Measurements from ENCODE around the gene HPCAL1. TPM values are rescaled to one million over a fixed set of nuclear protein-coding genes. Genes with fewer than 3 reads are reported as not detected.

Gene HPCAL1
- total and polyA plus RNA-seq, 2 of the 4 experiments (the other 2 are of a cell fraction): 8.2 to 33.7 TPM

DNA sequence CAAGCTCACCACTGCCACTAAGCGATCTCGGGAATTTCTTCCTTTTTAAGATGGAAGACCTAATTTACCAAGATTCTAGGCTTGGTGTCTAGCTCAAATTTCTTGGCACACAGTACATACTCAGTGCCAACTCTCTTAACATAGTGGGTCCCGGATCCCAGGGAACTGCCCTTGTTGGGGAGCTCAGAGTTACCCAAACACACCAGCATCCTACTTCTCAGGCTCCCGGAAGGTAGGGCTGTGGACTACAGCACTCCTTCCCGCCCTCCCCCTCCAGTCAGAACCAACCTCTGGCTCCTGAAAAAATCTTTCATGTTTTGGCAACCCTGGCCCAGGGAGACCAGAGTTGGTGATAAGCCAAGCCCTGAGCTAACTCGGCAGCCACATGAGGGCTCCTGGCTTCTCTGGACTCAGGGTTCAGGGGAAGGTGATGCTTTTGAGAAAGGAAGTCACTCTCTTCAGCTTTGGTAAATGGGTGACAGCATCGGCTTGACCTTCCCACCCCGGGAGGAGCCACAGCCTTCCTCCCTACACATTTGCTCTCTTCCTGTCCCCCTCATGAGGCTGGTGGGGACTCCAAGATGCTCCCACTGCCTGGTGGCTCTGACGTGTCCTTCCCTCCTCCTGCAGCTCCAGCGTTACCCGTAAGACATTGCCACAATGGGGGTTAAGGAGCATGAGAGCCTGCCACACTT, 136.6 kb downstream of the HPCAL1 start:
- 0 out of 2 replicates have a peak, but pooled peaks have one; percentile 7 for TF ChIP-seq CHD1 (IDR thresholded peaks at IDR 0.05; ENCODE audit: low read depth, low read length)
- TF ChIP-seq RCOR1 (IDR thresholded peaks at IDR 0.05; ENCODE audit: insufficient replicate concordance, low read length): no peak

More for the DNA sequence above, 136.6 kb downstream of the HPCAL1 start:
- dilution Hi-C loops (cut with HindIII; ENCODE audit: low sequenced_read_pairs, unreplicated experiment): no loop called here
- Histone ChIP-seq H3K79me1 (ENCODE audit: low read depth in 1 of 2, low read length in 2 of 2) (peaks cover 9 to 10% of the 10 kb centered on the region in 2 experiments; a peak in 2 of 4 replicates), H3K9ac (ENCODE audit: low read depth, low read length) (no peak overlapping the region), H3K36me3 (ENCODE audit: control insufficient read depth, insufficient read depth, low read length) (peaks cover 31% of the 10 kb centered on the region), H3K23ac (ENCODE audit: low read depth, low read length) (no peak overlapping the region), H4K5ac (ENCODE audit: low read depth, low read length) (no peak overlapping the region), H2AFZ (replicated peaks; ENCODE audit: low read length, poor library complexity) (no peak overlapping the region), H2AK9ac (replicated peaks; ENCODE audit: low read depth, low read length, poor library complexity) (no peak overlapping the region), H3K14ac (replicated peaks; ENCODE audit: low read depth, low read length) (no peak overlapping the region), H4K20me1 (ENCODE audit: insufficient read depth, low read length) (peaks cover 6% of the 10 kb centered on the region; the same call in 1 of the 2 replicates), H3K4me3 (ENCODE audit: insufficient read depth, low read depth, low read length) (no peak overlapping the region), H2BK20ac (ENCODE audit: low read depth, low read length) (no peak overlapping the region), H3K9me1 (ENCODE audit: insufficient read depth, low read length) (no peaks in the 10 kb centered on the region), H3K56ac (ENCODE audit: extremely low read depth, insufficient read depth, low read length) (no peak overlapping the region), H3K4me1 (ENCODE audit: control insufficient read depth, insufficient read depth, low read length) (no peaks in the 10 kb centered on the region), H2BK15ac (ENCODE audit: low read depth, low read length) (no peak overlapping the region), H2BK5ac (ENCODE audit: low read depth, low read length, poor library complexity, severe bottlenecking) (no peak overlapping the region), H3K18ac (ENCODE audit: low read depth, low read length) (no peak overlapping the region), H3K4ac (ENCODE audit: low read depth, low read length) (no peak overlapping the region), H2AK5ac (ENCODE audit: low read depth, low read length) (no peak overlapping the region), H3K27me3 (ENCODE audit: control insufficient read depth, insufficient read depth, low read length) (no peaks in the 10 kb centered on the region), H2BK120ac (ENCODE audit: low read depth, low read length) (no peak overlapping the region), H3K27ac (ENCODE audit: insufficient read depth, low read length) (no peak overlapping the region), H4K91ac (ENCODE audit: insufficient read depth, low read depth, low read length) (no peak overlapping the region), H3K9me3 (ENCODE audit: control insufficient read depth, insufficient read depth, low read length) (no peaks in the 10 kb centered on the region), H3K4me2 (ENCODE audit: low read depth, low read length) (no peak overlapping the region), H4K8ac (ENCODE audit: low read depth in 2 of 2, low read length in 2 of 2) (no peak overlapping the region)
- in situ Hi-C loops (cut with MboI; ENCODE audit: low sequenced_read_pairs): no loop called here
- CTCF ChIA-PET: interaction anchor here (0.6 to 0.7 kb wide), 2 partner anchors 21 to 367 kb away, joined by 3 to 7 read pairs; no protein-coding TSS in a partner anchor
- DNase-seq: no peak
- BruUV-seq (replicated peaks): no TSS peak
- POLR2A ChIA-PET (ENCODE audit: unreplicated experiment): interaction anchor here (0.6 kb wide), 1 partner anchor 559 kb away, joined by 6 read pairs; no protein-coding TSS in a partner anchor
- no peak for ATAC-seq (ENCODE audit: low read depth)
- 100% methylated on average over 2 of the region's 11 CpGs; no CpG with 5 or more reads in 1 of the 2 experiments for WGBS, 2 experiments (ENCODE audit: extremely low coverage in 2 of 2, insufficient read length in 1 of 2)
- intact Hi-C loops (cut with micrococcal nuclease): no loop called here
